Ovary (tissue), 9 donors: Measurements from ENCODE around the gene TRIP13. TPM values are rescaled to one million over a fixed set of nuclear protein-coding genes. Genes with fewer than 3 reads are reported as not detected.
A peak's percentile ranks its signal among the peaks of the same experiment; 100 is the strongest.
"Not testable (repeated sequence)": the region's sequence is repeated elsewhere in the genome, so short reads cannot be mapped to it uniquely, and the experiment has no call there.

Source experiments
- DNase-seq, 5 donors: peaks; one replicate each; pipeline ENCODE4 v3.0.0-alpha.2; 2019 to 2020
- H3K27ac ChIP-seq, 2 donors: fragments of 200-600 bp; one replicate each; pipeline versions ENCODE4 v1.5.1 to v1.8.0; 2019 to 2022
- H3K27me3 ChIP-seq: fragments of 200-600 bp; one replicate; pipeline ENCODE4 v1.8.0; 2022
- H3K36me3 ChIP-seq: fragments of 200-600 bp; sonication (generic); one replicate; pipeline ENCODE4 v1.5.1; 2019
- H3K4me1 ChIP-seq: one replicate; pipeline ENCODE4 v1.8.1; 2013; ENCODE audit warnings: mild to moderate bottlenecking, moderate library complexity; ENCODE audit not compliant: insufficient read depth
- H3K4me3 ChIP-seq: fragments of 200-600 bp; sonication (generic); one replicate; pipeline ENCODE4 v1.5.1; 2017
- H3K9me3 ChIP-seq, 2 donors: fragments of 200-600 bp in 1 of 2; sonication (generic) in 1 of 2; one replicate each; pipeline versions ENCODE4 v1.5.1 to v1.8.1; 2013 to 2019; ENCODE audit warnings: mild to moderate bottlenecking in 1 of 2, moderate library complexity in 1 of 2
- EP300 ChIP-seq: sonication (generic); formaldehyde crosslinking; IDR thresholded peaks from one replicate; pipeline ENCODE4 v1.6.1; 2017; ENCODE audit warnings: antibody characterized with exemption
- POLR2A ChIP-seq: fragments of 450-650 bp; IDR thresholded peaks from one replicate; pipeline ENCODE4 v1.6.1; 2017; ENCODE audit warnings: antibody characterized with exemption, mild to moderate bottlenecking, moderate library complexity
- WGBS, 3 donors: extraction: QIAGEN DNeasy Blood & Tissue Kit in 1 of 3; methylation state at CpG; one replicate each; pipeline versions ENCODE4 v1.1.5 to v1.1.7; 2013 to 2017; 5-methylcytosine and 5-hydroxymethylcytosine counted together
- intact Hi-C, 4 donors: fragments of 100-400 bp; cut with DNase I; formaldehyde crosslinking; loops; one replicate each; pipeline versions ENCODE4 v1.11.0 to v1.15.1; 2022 to 2023
- polyA plus RNA-seq, 2 donors: library from polyadenylated mRNA; stranded (reverse); fragments of 200-250 nt in 1 of 2; fragments of 350-450 nt in 1 of 2; fragmentation: Illumina TruSeq in 1 of 2; extraction: RNeasy Lipid Tissue Mini Kit (QIAGEN cat#74804) in 1 of 2; gene quantifications; one replicate each; pipeline ENCODE4 v1.2.3, GENCODE V29; 2013 to 2014
- total RNA-seq, 7 donors: library from RNA; depleted of rRNA in 2 of 7; stranded (reverse); fragments of >200 nt in 2 of 7; fragmentation: NEBNext Ultra II Directional in 3 of 7; extraction: Animal tissue kit (Norgen Biotek cat#: 25700) in 3 of 7; gene quantifications; one replicate each; pipeline versions ENCODE4 v1.1.0 to v1.2.4, GENCODE V29; 2016 to 2023
- TF ChIP-seq, protein P1 (sequence below), 3 donors: fragments of 450-650 bp in 2 of 3; fragments of 200-600 bp in 1 of 3; IDR thresholded peaks; one replicate each; pipeline versions ENCODE4 v1.5.1 to v1.8.0; 2016 to 2022; ENCODE audit warnings: antibody characterized with exemption in 3 of 3, mild to moderate bottlenecking in 1 of 3
- donor health status: DM: no; HTN: no; CAD: no; lungs with moderate emphysema.
- donor health status: DM: no; HTN: no; CAD: no.
- donor health status: Bipolar disorder and iron deficiency.
- donor health status: DM: yes; HTN: yes; CAD: no.
- donor health status: DM: no; HTN: no; CAD: no.
- donor health status: DM: yes; HTN: yes; CAD: no.

The TRIP13 gene
- total and polyA plus RNA-seq, 9 donors: 1.3 to 3.9 (median 2.0) TPM

DNA sequence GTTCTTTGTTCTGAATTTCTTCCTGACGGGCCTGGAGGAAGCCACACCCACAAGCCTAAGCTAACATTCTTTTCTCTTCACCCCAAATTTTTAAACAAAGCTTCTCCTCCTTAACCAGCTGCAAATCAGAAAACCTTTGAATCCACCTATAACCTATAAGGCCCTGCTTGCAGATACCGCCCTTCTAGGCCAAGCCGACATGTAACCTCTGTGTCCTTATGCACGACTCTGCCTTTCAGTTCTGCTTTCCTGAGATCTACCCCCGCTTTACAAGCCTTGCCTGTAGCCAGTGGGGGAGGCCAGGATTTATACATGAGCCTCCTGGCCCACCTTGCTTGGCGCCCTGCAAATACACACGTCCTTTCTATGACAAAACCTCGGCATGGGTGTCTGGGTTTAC, 19.4 kb upstream of the TRIP13 start:
- Histone ChIP-seq H3K9me3 (no peaks in the 10 kb centered on the region), H3K36me3 (no peaks in the 10 kb centered on the region), H3K27me3 (no peaks in the 10 kb centered on the region), H3K27ac (no peak overlapping the region), H3K4me1 (no peaks in the 10 kb centered on the region), H3K4me3 (no peak overlapping the region)
- 79 to 84% (median 79%) methylated on average over 8 of the region's 8 CpGs for WGBS, 3 donors
- intact Hi-C loops: no loop called here
- DNase-seq: no peak
- TF ChIP-seq POLR2A: no peak
- no peak for TF ChIP-seq EP300
- TF ChIP-seq, protein P1, sequence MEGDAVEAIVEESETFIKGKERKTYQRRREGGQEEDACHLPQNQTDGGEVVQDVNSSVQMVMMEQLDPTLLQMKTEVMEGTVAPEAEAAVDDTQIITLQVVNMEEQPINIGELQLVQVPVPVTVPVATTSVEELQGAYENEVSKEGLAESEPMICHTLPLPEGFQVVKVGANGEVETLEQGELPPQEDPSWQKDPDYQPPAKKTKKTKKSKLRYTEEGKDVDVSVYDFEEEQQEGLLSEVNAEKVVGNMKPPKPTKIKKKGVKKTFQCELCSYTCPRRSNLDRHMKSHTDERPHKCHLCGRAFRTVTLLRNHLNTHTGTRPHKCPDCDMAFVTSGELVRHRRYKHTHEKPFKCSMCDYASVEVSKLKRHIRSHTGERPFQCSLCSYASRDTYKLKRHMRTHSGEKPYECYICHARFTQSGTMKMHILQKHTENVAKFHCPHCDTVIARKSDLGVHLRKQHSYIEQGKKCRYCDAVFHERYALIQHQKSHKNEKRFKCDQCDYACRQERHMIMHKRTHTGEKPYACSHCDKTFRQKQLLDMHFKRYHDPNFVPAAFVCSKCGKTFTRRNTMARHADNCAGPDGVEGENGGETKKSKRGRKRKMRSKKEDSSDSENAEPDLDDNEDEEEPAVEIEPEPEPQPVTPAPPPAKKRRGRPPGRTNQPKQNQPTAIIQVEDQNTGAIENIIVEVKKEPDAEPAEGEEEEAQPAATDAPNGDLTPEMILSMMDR (IDR thresholded peaks at IDR 0.05): no peak

DNA sequence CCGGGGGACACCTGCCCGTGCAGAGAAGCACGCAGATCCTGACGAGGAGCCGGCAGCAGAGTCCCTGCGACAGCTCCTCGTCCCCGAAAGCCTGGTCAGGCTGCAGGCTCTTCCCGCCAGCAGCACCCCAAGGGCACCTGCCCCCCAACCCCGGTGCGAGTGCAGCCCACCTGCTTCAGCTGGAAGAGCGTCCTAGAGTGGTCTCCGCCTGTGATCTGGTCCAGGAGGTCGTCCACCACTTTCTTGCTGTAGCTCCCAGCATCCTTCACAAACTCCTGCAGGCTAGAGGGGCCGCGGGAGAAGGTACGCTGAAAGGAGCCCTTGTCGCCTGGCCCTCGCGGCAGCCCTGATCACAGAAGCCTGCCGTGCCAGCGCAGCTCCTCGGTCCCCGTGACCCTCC, 16.8 kb upstream of the TRIP13 start:
- no peak overlapping the region for H3K4me3 ChIP-seq
- no peak overlapping the region for H3K27ac ChIP-seq
- H3K36me3 ChIP-seq: no peaks in the 10 kb centered on the region
- H3K9me3 ChIP-seq: no peaks in the 10 kb centered on the region
- 93 to 95% (median 95%) methylated on average over 24 of the region's 24 CpGs for WGBS, 3 donors
- peak in 1 of 5 donors; percentile 16 for DNase-seq
- no peaks in the 10 kb centered on the region for H3K27me3 ChIP-seq
- TF ChIP-seq, protein P1 (IDR thresholded peaks at IDR 0.05): no peak
- TF ChIP-seq EP300 (no peak), POLR2A (no peak)
- no peaks in the 10 kb centered on the region for H3K4me1 ChIP-seq
- intact Hi-C loops: no loop called here

DNA sequence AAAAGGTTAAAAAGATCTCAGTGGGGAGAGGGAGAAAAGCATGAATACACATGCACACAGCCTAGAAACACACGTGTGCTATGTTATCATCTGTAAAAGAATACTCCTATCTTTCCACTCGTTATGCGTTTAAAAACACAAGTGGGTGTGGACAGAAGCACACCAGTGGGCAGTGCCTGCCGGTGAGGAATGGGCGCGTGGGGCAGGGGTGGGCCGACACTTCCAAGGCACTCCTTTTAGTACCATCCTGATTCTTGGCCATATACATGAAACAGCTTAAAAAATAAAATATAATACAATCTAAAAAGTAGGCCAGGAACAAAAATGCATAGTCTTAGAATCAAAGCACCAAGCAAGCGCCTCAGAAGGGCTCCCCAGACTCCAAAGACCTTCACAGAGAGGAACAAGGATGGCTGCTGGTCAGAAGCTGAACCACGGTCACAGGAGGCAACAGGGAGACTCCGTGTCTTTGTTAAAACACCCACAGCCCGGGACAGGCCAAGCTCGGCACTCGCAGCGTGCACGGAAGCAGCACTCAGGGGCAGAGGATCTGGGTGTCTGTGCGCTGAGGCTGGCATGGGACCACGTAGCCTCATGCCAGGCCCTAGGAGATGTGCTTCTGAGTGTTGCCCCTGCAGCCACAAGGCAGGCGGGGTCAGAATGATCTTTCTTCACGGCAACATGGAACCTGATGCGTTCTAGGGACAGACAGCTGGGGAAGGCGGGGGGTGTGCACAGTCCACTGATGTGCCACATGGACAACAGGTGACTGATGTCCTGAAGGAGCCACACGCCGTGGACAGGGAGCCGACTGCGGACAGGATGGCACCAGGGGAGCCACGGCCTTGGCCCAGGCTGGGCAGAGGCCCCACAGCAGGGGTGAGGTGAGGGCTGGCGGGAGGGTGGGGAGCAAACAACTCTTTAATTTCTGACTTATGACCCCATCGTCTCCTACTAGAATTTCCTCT, 16.0 kb upstream of the TRIP13 start:
- no peaks in the 10 kb centered on the region for H3K9me3 ChIP-seq
- H3K4me3 ChIP-seq: no peak overlapping the region
- H3K36me3 ChIP-seq: no peaks in the 10 kb centered on the region
- H3K27ac ChIP-seq: no peak overlapping the region
- intact Hi-C loops: no loop called here
- no peaks in the 10 kb centered on the region for H3K4me1 ChIP-seq
- TF ChIP-seq, protein P1 (IDR thresholded peaks at IDR 0.05): no peak
- TF ChIP-seq POLR2A: no peak
- TF ChIP-seq EP300: no peak
- no peak for DNase-seq
- WGBS, 3 donors: 85 to 90% (median 86%) methylated on average over 28 of the region's 28 CpGs
- H3K27me3 ChIP-seq: no peaks in the 10 kb centered on the region

DNA sequence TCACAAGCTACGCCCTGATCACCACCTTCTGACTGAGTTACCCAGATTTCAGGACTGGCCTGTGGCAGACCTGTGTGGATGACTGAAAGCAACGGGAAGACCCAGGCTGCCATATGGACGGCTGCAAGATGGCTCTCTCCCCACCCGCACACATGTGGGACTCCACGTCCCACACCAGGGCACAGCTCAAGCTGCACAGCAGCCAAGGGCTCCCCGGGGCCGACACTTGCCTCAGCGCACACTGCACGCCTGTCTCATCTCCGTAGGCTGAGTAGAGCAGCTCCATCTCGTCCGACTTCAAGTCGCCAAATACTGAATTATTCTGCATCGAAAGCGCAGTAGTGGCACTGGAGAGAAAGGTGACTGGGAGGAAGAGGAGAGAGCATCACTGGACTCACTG, 14.6 kb upstream of the TRIP13 start:
- H3K9me3 ChIP-seq: no peaks in the 10 kb centered on the region
- DNase-seq: no peak
- TF ChIP-seq, protein P1 (IDR thresholded peaks at IDR 0.05): no peak
- no peak for TF ChIP-seq POLR2A
- TF ChIP-seq EP300: no peak
- H3K4me3 ChIP-seq: no peak overlapping the region
- H3K27me3 ChIP-seq: no peaks in the 10 kb centered on the region
- H3K36me3 ChIP-seq: no peaks in the 10 kb centered on the region
- WGBS, 3 donors: 93 to 94% (median 93%) methylated on average over 15 of the region's 15 CpGs
- H3K4me1 ChIP-seq: no peaks in the 10 kb centered on the region
- H3K27ac ChIP-seq: no peak overlapping the region
- intact Hi-C loops: no loop called here

DNA sequence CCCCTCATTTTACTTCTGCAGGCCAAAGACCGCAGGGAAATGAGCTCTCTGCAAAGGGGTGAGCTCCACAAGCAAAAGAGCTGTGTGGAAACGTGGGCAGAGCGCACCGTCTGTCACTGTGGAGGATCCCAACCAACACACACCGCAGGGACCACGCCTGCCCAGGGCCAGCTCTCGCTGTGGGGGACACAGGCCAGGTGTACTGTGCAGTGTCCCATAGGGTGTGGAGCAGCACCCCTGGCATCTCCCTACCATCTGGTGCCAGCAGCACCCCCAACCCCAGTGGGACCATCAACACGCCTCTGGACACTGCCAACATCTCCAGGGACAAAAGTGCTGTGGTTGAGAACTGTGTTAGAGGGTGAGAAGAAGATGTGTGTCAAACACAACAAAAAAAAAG, 14.0 kb upstream of the TRIP13 start:
- H3K27me3 ChIP-seq, H3K4me1 ChIP-seq, intact Hi-C loops, H3K4me3 ChIP-seq, H3K36me3 ChIP-seq, H3K27ac ChIP-seq, H3K9me3 ChIP-seq, DNase-seq: not testable (repeated sequence)
- WGBS, 3 donors: no CpG with 5 or more reads among the region's 8 CpGs
